Right kidney (tissue), 1 donor: ENCODE results near the gene ASMTL.
"Not testable (repeated sequence)": the region's sequence is repeated elsewhere in the genome, so short reads cannot be mapped to it uniquely, and the experiment has no call there.

ENCODE experiments used
- DNase-seq: peaks from one replicate; pipeline ENCODE4 v3.0.0-alpha.2; 2016

ASMTL gene

GRCh38 chrX:1389181-1389992, 63.3 kb downstream of the ASMTL start:
- no peak for DNase-seq

- no peak for DNase-seq
These were observed 64.1 kb downstream of the ASMTL start for GRCh38 chrX:1388651-1389050.

GRCh38 chrX:1387141-1387776, 65.5 kb downstream of the ASMTL start:
- no peak for DNase-seq

- no peak for DNase-seq
These were observed 66.2 kb downstream of the ASMTL start for GRCh38 chrX:1386338-1387127.

- no peak for DNase-seq
These were observed 67.2 kb downstream of the ASMTL start for GRCh38 chrX:1385253-1386223.

GRCh38 chrX:1384658-1385252, 68.0 kb downstream of the ASMTL start:
- DNase-seq = no peak

- DNase-seq = no peak
These were observed 72.0 kb downstream of the ASMTL start for GRCh38 chrX:1380672-1381233.

GRCh38 chrX:1378306-1378759, 74.4 kb downstream of the ASMTL start:
- no peak for DNase-seq

- DNase-seq = no peak
These were observed 84.4 kb downstream of the ASMTL start for GRCh38 chrX:1368385-1368698.

GRCh38 chrX:1366363-1366762, 86.3 kb downstream of the ASMTL start:
- DNase-seq = not testable (repeated sequence)

GRCh38 chrX:1361910-1362309, 90.8 kb downstream of the ASMTL start:
- DNase-seq = no peak

- no peak for DNase-seq
These were observed 91.4 kb downstream of the ASMTL start for GRCh38 chrX:1361275-1361674.

- no peak for DNase-seq
These were observed 92.5 kb downstream of the ASMTL start for GRCh38 chrX:1360171-1360570.

- no peak for DNase-seq
These were observed 93.2 kb downstream of the ASMTL start for GRCh38 chrX:1359477-1359873.

- DNase-seq = no peak
These were observed 93.8 kb downstream of the ASMTL start for GRCh38 chrX:1358793-1359476.

- no peak for DNase-seq
These were observed 94.7 kb downstream of the ASMTL start for GRCh38 chrX:1357993-1358392.

- DNase-seq = no peak
These were observed 97.3 kb downstream of the ASMTL start for GRCh38 chrX:1355131-1356046.

GRCh38 chrX:1354036-1355019, 98.4 kb downstream of the ASMTL start:
- no peak for DNase-seq
